Activated naive CD8-positive, alpha-beta T cell treated with anti-CD3 and anti-CD28 coated beads, Interleukin-2, amount 10 ng/mL, durations not matched to agents 7 days and 5 days (primary cell): ENCODE results near the gene OR10R2. TPM values are rescaled to one million over a fixed set of nuclear protein-coding genes. Genes with fewer than 3 reads are reported as not detected.
"Not testable (repeated sequence)": the region's sequence is repeated elsewhere in the genome, so short reads cannot be mapped to it uniquely, and the experiment has no call there.

ENCODE experiments used
- ATAC-seq: fragments of 150-1000 bp; cut with Tn5 transposase; one replicate; pipeline ENCODE4 v1.10.0; 2021; ENCODE audit warnings: low read depth, moderate library complexity
- POLR2A ChIA-PET: fragments of 350-600 bp; sonication (Branson Sonifier 250); formaldehyde crosslinking; loops from one replicate; lab custom pipeline; 2021; ENCODE audit warnings: antibody characterized with exemption; lab: Charles Lee
- DNase-seq: peaks from one replicate; pipeline ENCODE4 v3.0.0; 2021
- H3K27ac Mint-ChIP-seq: one replicate; pipeline ENCODE4 v1.8.0; 2022; ENCODE audit warnings: mild to moderate bottlenecking, mixed read lengths
- H3K27me3 Mint-ChIP-seq: one replicate; pipeline ENCODE4 v1.8.0; 2022; ENCODE audit warnings: mild to moderate bottlenecking, moderate library complexity, mixed read lengths
- H3K36me3 Mint-ChIP-seq: one replicate; pipeline ENCODE4 v1.8.0; 2021; ENCODE audit warnings: mild to moderate bottlenecking, mixed read lengths
- H3K4me1 Mint-ChIP-seq: one replicate; pipeline ENCODE4 v1.8.0; 2021; ENCODE audit warnings: mixed read lengths
- H3K4me3 Mint-ChIP-seq: one replicate; pipeline ENCODE4 v1.8.0; 2022; ENCODE audit warnings: mild to moderate bottlenecking, moderate library complexity, mixed read lengths
- H3K9me3 Mint-ChIP-seq: one replicate; pipeline ENCODE4 v1.8.0; 2021; ENCODE audit warnings: mixed read lengths
- total RNA-seq, 2 experiments: library from RNA; stranded (reverse); gene quantifications; one replicate each; pipeline ENCODE4 v1.2.3, GENCODE V29; 2021

OR10R2 gene, protein sequence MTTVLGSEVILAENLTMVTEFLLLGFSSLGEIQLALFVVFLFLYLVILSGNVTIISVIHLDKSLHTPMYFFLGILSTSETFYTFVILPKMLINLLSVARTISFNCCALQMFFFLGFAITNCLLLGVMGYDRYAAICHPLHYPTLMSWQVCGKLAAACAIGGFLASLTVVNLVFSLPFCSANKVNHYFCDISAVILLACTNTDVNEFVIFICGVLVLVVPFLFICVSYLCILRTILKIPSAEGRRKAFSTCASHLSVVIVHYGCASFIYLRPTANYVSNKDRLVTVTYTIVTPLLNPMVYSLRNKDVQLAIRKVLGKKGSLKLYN
- total RNA-seq, result not detected

DNA sequence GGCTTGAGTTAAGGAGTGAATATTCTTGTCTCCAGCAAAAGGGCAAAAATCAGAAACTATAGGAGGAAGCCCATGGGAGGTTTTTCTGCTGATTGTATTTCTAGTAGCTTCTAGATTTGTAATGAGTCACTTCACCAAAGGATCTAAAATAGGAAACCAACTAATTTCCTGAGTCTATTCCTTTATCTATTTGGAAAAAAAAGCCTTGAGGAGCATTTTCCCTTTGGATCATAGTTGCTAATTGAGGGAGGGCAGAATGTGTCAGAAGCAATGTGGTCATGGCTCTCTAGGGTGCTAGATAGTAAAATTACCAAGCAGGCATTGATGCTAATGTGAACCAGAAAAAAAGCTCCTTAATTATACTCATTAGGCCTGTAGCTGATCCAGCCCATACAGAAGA lies at the start of gene OR10R2:
Gene OR10R2, plus strand, starts transcription at position 301 of the 400 bp plus-strand sequence. CDS start 106 bp downstream, outside the sequence.
- H3K4me1 Mint-ChIP-seq, result no peaks in the 10 kb centered on the region
- ATAC-seq (no peak), DNase-seq (no peak)
- POLR2A ChIA-PET, result no interaction called here
- no peak within 1 kb of the TSS for H3K27ac Mint-ChIP-seq
- H3K4me3 Mint-ChIP-seq, result no peak within 1 kb of the TSS
- H3K9me3 Mint-ChIP-seq, result no peaks in the 10 kb centered on the region
- H3K36me3 Mint-ChIP-seq, result no peaks in the 10 kb centered on the region
- peaks cover 5% of the 10 kb centered on the region for H3K27me3 Mint-ChIP-seq

DNA sequence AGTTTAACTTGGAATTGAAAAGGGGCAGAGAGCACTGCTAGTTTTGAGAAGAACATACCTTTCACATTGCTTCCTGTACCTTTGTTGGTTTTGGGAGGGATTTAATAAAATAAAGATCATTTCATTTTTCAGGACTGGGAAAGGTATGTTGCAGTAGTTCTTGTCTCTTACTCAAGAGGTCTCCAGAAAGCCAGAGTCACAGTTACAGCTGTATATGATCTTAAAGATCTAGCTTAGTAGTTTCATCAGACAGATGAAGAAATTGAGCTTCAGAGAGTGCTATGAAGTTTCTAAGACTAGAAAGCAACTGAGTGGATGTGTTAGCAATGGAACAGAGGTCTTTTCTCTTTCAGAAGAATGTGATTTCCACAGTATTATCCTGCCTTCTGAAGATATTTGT lies 47.0 kb upstream of the OR10R2 start:
- Mint-ChIP-seq H3K27me3 (peaks cover 7% of the 10 kb centered on the region), H3K4me1 (no peaks in the 10 kb centered on the region), H3K36me3 (no peaks in the 10 kb centered on the region), H3K27ac (no peak overlapping the region), H3K9me3 (no peaks in the 10 kb centered on the region), H3K4me3 (no peak overlapping the region)
- POLR2A ChIA-PET, result no interaction called here
- DNase-seq (no peak), ATAC-seq (no peak)

DNA sequence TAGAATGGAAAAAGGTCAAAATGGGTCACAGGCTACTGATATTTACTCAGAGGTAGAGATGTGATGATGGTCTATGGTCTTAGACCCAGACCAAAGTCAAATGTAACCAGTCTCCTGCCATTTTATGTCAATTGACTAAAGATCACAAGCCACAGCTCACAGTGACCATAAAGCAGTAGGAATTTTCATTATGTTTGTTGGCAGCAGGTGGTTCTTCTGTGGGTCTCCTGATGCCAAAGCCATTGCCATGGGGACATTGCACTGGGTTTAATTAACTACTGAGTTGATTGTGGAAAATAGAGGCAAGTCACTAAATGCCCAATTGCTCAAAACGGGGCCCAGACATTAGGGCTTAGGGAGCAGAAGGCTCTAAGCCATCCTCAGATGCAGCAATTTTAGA lies 45.9 kb upstream of the OR10R2 start, which contains the start of gene OR10K2:
Gene OR10K2, minus strand, starts transcription at position 101 of the 400 bp plus-strand sequence. CDS start 5,371 bp downstream, outside the sequence.
- Mint-ChIP-seq H3K4me3 (no peak within 1 kb of the TSS), H3K27ac (no peak within 1 kb of the TSS), H3K4me1 (no peaks in the 10 kb centered on the region), H3K27me3 (peaks cover 6% of the 10 kb centered on the region), H3K36me3 (no peaks in the 10 kb centered on the region), H3K9me3 (peaks cover 2% of the 10 kb centered on the region)
- no peak for ATAC-seq
- DNase-seq, result no peak
- POLR2A ChIA-PET, result no interaction called here

DNA sequence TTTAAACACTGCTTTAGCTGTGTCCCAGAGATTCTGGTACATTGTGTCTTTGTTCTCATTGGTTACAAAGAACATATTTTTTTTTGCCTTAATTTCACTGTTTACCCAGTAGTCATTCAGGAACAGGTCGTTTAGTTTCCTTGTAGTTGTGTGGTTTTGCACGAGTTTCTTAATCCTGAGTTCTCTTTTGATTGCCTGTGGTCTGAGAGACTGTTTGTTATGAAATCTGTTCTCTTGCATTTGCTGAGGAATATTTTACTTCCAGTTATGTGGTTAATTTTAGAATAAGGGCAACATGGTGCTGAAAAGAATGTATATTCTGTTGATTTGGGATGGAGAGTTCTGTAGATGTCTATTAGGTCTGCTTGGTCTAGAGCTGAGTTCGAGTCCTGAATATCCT lies 41.9 kb upstream of the OR10R2 start:
- ATAC-seq, H3K9me3 Mint-ChIP-seq, H3K4me3 Mint-ChIP-seq, H3K27ac Mint-ChIP-seq, DNase-seq, POLR2A ChIA-PET, H3K27me3 Mint-ChIP-seq, H3K36me3 Mint-ChIP-seq, H3K4me1 Mint-ChIP-seq: not testable (repeated sequence)

DNA sequence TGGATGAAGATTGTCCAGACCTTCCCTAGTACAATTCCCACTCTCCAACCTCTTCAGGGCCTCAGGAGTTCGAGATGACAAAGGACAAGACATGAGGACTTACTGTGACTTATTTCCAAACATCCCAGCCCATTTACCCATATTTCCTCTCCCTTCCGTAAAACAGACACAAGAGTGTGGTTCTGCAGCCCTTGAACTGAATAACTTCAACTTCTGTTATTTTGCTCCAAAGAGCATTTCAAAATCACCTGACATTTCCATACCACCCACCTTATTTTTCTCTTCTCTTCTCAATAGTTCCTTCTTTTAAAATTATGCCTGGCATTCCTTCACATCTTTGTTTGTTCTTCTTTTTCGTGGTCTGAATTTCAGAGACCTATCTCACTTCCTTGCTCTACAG lies 37.3 kb upstream of the OR10R2 start:
- no peak overlapping the region for H3K27ac Mint-ChIP-seq
- H3K9me3 Mint-ChIP-seq, result peaks cover 3% of the 10 kb centered on the region
- POLR2A ChIA-PET, result no interaction called here
- DNase-seq, result no peak
- H3K36me3 Mint-ChIP-seq, result no peaks in the 10 kb centered on the region
- peaks cover 9% of the 10 kb centered on the region for H3K27me3 Mint-ChIP-seq
- H3K4me1 Mint-ChIP-seq, result no peaks in the 10 kb centered on the region
- no peak for ATAC-seq
- no peak overlapping the region for H3K4me3 Mint-ChIP-seq

DNA sequence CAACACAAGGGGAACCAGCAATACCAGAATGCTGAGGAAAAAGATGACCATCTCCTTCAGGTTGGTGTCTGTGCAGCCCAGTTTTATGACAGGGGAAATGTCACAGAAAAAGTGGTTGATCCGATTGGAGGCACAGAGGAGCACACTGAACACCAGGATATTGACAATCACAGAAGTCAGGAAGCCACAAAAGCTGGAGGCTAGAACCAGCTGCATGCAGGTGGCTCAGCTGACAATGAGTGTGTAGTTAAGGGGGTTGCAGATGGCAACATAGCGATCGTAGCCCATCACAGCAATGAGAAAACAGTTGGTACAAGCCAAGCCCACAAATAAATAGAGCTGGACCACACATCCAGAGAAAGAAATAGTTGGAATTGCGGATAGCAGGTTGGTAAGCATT lies 26.6 kb upstream of the OR10R2 start:
- H3K27me3 Mint-ChIP-seq, result no peaks in the 10 kb centered on the region
- no peak for DNase-seq
- no peaks in the 10 kb centered on the region for H3K4me1 Mint-ChIP-seq
- H3K27ac Mint-ChIP-seq, result no peak overlapping the region
- H3K9me3 Mint-ChIP-seq, result no peaks in the 10 kb centered on the region
- no peak overlapping the region for H3K4me3 Mint-ChIP-seq
- no peak for ATAC-seq
- POLR2A ChIA-PET, result no interaction called here
- H3K36me3 Mint-ChIP-seq, result no peaks in the 10 kb centered on the region

DNA sequence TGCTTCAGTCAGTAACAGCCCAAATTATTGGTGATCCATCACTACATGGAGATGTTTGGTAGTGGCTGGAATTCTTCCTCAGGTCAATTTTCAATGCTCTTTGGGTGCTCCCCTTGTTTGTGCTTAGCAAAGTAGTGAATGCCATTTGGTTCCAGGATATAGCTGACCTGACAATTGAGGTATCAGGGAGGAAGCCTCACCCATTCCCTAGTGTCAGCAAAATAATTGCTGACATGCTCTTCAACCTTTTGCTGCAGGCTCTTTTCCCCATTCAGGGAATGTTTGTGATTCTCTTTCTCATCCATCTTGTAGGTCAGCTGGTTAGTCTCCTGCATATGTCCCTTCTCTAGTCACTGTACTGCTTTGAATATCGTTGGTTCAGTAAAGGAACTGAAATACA lies 17.5 kb upstream of the OR10R2 start:
- Mint-ChIP-seq H3K4me1 (no peaks in the 10 kb centered on the region), H3K27me3 (no peaks in the 10 kb centered on the region), H3K4me3 (no peak overlapping the region), H3K9me3 (peaks cover 1% of the 10 kb centered on the region), H3K27ac (no peak overlapping the region), H3K36me3 (no peaks in the 10 kb centered on the region)
- DNase-seq, result no peak
- POLR2A ChIA-PET, result no interaction called here
- ATAC-seq, result no peak

DNA sequence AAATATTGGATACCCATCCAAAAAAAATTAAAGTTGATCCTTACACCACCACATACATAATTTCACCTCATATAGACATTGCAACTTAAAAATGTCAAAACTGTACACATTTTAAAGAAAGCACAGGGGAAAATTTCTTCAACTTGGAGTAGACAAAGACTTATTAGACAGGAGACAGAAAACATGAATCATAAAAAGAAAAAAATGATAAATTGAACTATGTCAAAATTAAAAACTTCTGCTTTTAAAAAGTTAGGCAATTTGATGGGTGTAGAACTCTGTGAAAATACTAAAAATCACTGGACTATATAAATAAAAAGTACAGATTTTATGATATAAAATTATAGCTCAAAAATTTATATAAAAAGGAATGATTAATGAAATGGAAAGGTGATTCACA lies 14.8 kb upstream of the OR10R2 start:
- no peaks in the 10 kb centered on the region for H3K4me1 Mint-ChIP-seq
- no peak for ATAC-seq

DNA sequence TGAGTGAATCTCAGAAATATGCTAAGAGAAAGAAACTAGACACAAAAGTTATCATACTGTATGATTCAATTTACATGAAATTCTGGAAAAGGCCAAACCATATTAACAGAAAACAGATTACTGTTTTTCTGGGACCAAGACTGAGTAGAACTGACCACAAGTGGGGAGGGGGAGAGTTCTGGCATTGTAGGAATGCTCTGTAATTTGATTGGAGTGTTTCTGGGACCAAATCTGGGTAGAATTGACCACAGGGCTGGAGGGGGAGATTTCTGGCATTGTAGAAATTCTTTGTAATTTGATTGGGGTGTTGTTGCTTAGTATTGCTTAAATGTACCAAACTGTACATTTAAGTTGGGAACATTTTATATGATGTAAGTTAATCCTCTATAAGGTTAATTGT lies 13.8 kb upstream of the OR10R2 start:
- H3K4me1 Mint-ChIP-seq, result no peaks in the 10 kb centered on the region
- no peak for ATAC-seq
- POLR2A ChIA-PET, result no interaction called here
- H3K27ac Mint-ChIP-seq, result no peak overlapping the region
- H3K9me3 Mint-ChIP-seq, result peaks cover 1% of the 10 kb centered on the region
- no peak overlapping the region for H3K4me3 Mint-ChIP-seq
- no peaks in the 10 kb centered on the region for H3K27me3 Mint-ChIP-seq
- DNase-seq, result no peak
- H3K36me3 Mint-ChIP-seq, result no peaks in the 10 kb centered on the region

More for the DNA sequence above, 14.8 kb upstream of the OR10R2 start:
- DNase-seq, result no peak
- H3K27ac Mint-ChIP-seq, result no peak overlapping the region
- no peaks in the 10 kb centered on the region for H3K27me3 Mint-ChIP-seq
- no peak overlapping the region for H3K4me3 Mint-ChIP-seq
- POLR2A ChIA-PET, result no interaction called here
- H3K36me3 Mint-ChIP-seq, result no peaks in the 10 kb centered on the region
- H3K9me3 Mint-ChIP-seq, result peaks cover 1% of the 10 kb centered on the region

DNA sequence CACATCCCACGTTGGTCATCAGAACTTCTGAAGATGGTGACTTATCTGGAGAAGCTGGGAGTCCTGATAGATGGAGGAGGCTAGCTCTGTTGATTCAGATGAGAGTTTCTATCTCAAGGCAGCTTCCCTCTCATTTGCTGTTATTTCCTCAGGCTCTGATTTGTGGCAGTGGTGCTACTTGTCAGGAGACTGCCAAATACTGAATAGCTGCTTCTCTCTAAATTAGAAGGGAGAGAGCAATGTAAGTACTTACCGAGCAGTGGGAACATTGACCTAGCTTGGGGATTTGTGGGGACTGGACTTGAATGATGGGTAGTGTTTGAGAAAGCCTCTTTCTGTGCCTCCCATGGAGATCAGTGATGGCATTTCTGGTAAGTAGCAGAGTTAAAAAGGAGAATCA lies 10.5 kb upstream of the OR10R2 start, which contains the start of gene OR10K1:
Gene OR10K1, plus strand, starts transcription at position 301 of the 400 bp plus-strand sequence. CDS start 3,728 bp downstream, outside the sequence.
- DNase-seq (no peak), ATAC-seq (no peak)
- no peak within 1 kb of the TSS for H3K27ac Mint-ChIP-seq
- H3K27me3 Mint-ChIP-seq, result no peaks in the 10 kb centered on the region
- H3K4me1 Mint-ChIP-seq, result no peaks in the 10 kb centered on the region
- no peaks in the 10 kb centered on the region for H3K36me3 Mint-ChIP-seq
- H3K9me3 Mint-ChIP-seq, result no peaks in the 10 kb centered on the region
- POLR2A ChIA-PET, result no interaction called here
- H3K4me3 Mint-ChIP-seq, result no peak within 1 kb of the TSS

DNA sequence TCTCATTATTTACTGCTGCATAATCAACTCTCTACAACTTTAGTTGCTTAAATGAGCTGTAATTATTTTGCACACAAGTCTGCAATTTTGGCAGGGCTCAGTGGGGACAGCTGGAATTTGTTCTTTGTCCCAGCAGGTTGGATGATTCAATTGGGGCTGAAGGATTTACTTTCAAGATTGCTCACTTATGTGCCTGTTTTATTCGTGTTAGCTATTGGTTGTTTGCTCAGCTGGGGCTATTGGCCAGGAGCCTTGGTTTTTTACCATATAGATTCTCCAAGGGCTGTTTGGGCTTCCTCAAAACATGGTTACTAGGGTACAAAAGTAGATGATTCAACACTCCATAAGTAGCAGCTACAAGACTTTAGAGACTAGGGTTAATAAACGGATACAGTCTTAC lies 13.4 kb downstream of the OR10R2 start:
- H3K4me3 Mint-ChIP-seq, result no peak overlapping the region

DNA sequence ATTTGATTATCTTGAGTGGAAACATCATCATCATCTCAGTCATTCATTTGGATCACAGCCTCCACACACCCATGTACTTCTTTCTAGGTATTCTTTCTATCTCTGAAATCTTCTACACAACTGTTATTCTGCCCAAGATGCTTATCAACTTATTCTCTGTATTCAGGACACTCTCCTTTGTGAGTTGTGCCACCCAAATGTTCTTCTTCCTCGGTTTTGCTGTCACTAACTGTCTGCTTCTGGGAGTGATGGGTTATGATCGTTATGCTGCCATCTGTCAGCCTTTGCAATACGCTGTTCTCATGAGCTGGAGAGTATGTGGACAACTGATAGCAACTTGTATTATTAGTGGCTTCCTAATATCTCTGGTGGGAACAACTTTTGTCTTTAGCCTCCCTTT lies 19.3 kb downstream of the OR10R2 start:
- Mint-ChIP-seq H3K4me1 (no peaks in the 10 kb centered on the region), H3K27me3 (peaks cover 12% of the 10 kb centered on the region), H3K9me3 (no peaks in the 10 kb centered on the region), H3K27ac (no peak overlapping the region), H3K4me3 (no peak overlapping the region), H3K36me3 (no peaks in the 10 kb centered on the region)
- POLR2A ChIA-PET, result no interaction called here
- no peak for DNase-seq
- no peak for ATAC-seq

More for the DNA sequence above, 13.4 kb downstream of the OR10R2 start:
- DNase-seq (no peak), ATAC-seq (no peak)
- no peaks in the 10 kb centered on the region for H3K9me3 Mint-ChIP-seq
- no peaks in the 10 kb centered on the region for H3K36me3 Mint-ChIP-seq
- peaks cover 2% of the 10 kb centered on the region for H3K27me3 Mint-ChIP-seq
- POLR2A ChIA-PET, result no interaction called here
- no peak overlapping the region for H3K27ac Mint-ChIP-seq
- H3K4me1 Mint-ChIP-seq, result no peaks in the 10 kb centered on the region

DNA sequence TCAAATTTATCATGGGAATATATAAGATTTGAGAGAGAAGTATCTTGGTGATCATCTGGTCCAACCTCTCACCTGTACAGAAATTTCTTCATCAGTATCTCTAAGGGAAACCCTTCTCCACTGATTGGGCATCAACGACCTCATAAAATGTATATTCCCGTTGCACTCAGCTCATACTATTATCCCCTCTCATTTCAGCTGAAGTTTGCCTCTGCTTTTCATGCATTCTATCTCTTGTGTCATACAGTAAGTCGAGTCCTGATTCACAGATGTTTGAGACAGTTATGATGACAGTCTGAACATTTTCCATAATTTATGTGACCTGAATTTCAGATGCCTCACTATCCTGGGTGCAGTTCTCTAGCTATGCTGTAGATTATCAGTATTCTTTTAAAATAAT lies 21.0 kb downstream of the OR10R2 start:
- ATAC-seq, result no peak

DNA sequence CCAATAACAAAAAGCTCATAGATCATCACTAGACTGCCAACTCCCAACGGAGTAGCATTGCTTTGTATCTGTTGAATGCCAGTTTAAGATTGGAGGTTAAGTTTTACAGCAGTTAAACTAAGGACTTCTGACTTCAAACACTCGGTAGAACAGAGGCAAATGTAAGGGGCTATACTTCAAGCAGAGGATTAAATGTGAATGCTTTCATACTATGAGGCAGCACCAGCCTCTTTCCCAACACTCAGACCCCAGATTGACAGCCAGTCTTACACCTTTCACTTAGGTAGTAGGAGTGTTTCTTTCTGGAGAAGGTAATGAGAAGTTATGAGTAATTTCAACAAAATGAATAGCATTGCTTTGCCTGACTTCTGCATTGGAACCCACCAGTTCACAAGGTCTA lies 22.8 kb downstream of the OR10R2 start:
- H3K36me3 Mint-ChIP-seq, result no peaks in the 10 kb centered on the region

More for the DNA sequence above, 21.0 kb downstream of the OR10R2 start:
- POLR2A ChIA-PET, result no interaction called here
- H3K36me3 Mint-ChIP-seq, result no peaks in the 10 kb centered on the region
- H3K4me1 Mint-ChIP-seq, result no peaks in the 10 kb centered on the region
- H3K9me3 Mint-ChIP-seq, result no peaks in the 10 kb centered on the region
- DNase-seq, result no peak
- no peak overlapping the region for H3K4me3 Mint-ChIP-seq
- H3K27me3 Mint-ChIP-seq, result peaks cover 13% of the 10 kb centered on the region
- no peak overlapping the region for H3K27ac Mint-ChIP-seq

More for the DNA sequence above, 22.8 kb downstream of the OR10R2 start:
- Mint-ChIP-seq H3K4me1 (no peaks in the 10 kb centered on the region), H3K27ac (no peak overlapping the region), H3K9me3 (no peaks in the 10 kb centered on the region), H3K4me3 (no peak overlapping the region), H3K27me3 (peaks cover 13% of the 10 kb centered on the region)
- ATAC-seq (no peak), DNase-seq (no peak)
- POLR2A ChIA-PET, result no interaction called here
